HG03064 (cell line): ENCODE results near the gene ARMC3.

Source experiments
- ATAC-seq: cut with Tn5 transposase; IDR thresholded peaks from one replicate; pipeline ENCODE4 v1.9.1; 2021; ENCODE audit warnings: low read depth; ENCODE audit not compliant: unreplicated experiment

The ARMC3 gene

GRCh38 chr10:22988581-22989360, 60.9 kb downstream of the ARMC3 start:
- ATAC-seq = no peak

- ATAC-seq = no peak
Observed at GRCh38 chr10:22990443-22990842, 62.6 kb downstream of the ARMC3 start.

GRCh38 chr10:22992075-22992474, 64.2 kb downstream of the ARMC3 start:
- ATAC-seq = no peak

- no peak for ATAC-seq
Observed at GRCh38 chr10:22992621-22993020, 64.8 kb downstream of the ARMC3 start.

GRCh38 chr10:22993314-22993713, 65.5 kb downstream of the ARMC3 start:
- no peak for ATAC-seq

- ATAC-seq = no peak
Observed at GRCh38 chr10:22997096-22997495, 69.2 kb downstream of the ARMC3 start.

- no peak for ATAC-seq
Observed at GRCh38 chr10:22998091-22998490, 70.2 kb downstream of the ARMC3 start.

- no peak for ATAC-seq
Observed at GRCh38 chr10:22999942-23000341, 72.1 kb downstream of the ARMC3 start.

- ATAC-seq = no peak
Observed at GRCh38 chr10:23001901-23002516, 74.2 kb downstream of the ARMC3 start.

- no peak for ATAC-seq
Observed at GRCh38 chr10:23005150-23005549, 77.3 kb downstream of the ARMC3 start.

- no peak for ATAC-seq
Observed at GRCh38 chr10:23013581-23014335, 85.9 kb downstream of the ARMC3 start.

GRCh38 chr10:23015021-23015707, 87.3 kb downstream of the ARMC3 start:
- no peak for ATAC-seq

- no peak for ATAC-seq
Observed at GRCh38 chr10:23016636-23017035, 88.8 kb downstream of the ARMC3 start.

- ATAC-seq = no peak
Observed at GRCh38 chr10:23019633-23020032, 91.8 kb downstream of the ARMC3 start.

- no peak for ATAC-seq
Observed at GRCh38 chr10:23021430-23021829, 93.6 kb downstream of the ARMC3 start.

GRCh38 chr10:23024002-23024401, 96.1 kb downstream of the ARMC3 start:
- no peak for ATAC-seq

GRCh38 chr10:23031318-23031717, 103.5 kb downstream of the ARMC3 start:
- ATAC-seq = no peak

GRCh38 chr10:23034790-23035189, 106.9 kb downstream of the ARMC3 start:
- ATAC-seq = no peak

GRCh38 chr10:23035569-23035968, 107.7 kb downstream of the ARMC3 start:
- ATAC-seq = no peak

GRCh38 chr10:23037152-23037551, 109.3 kb downstream of the ARMC3 start:
- no peak for ATAC-seq

- no peak for ATAC-seq
Observed at GRCh38 chr10:23037561-23037960, 109.7 kb downstream of the ARMC3 start.
